Spleen (tissue), 7 donors: ENCODE data around the gene RBM39.

Experiments used
- CTCF ChIP-seq, 11 experiments: fragments of 200-600 bp in 7 of 11; fragments of 450-650 bp in 4 of 11; sonication (generic) in 4 of 11; IDR thresholded peaks in 8 of 11; conservative IDR thresholded peaks in 3 of 11; 1 replicate in 7 of 11; 2 replicates in 4 of 11; pipeline versions ENCODE4 v1.4.0 to v1.8.0; 2016 to 2021; ENCODE audit warnings: antibody characterized with exemption in 11 of 11, inconsistent platforms in 4 of 11, mild to moderate bottlenecking in 1 of 11
- POLR2A ChIP-seq, 3 donors: fragments of 450-650 bp; IDR thresholded peaks; one replicate each; pipeline ENCODE4 v1.5.1; 2017; ENCODE audit warnings: antibody characterized with exemption in 3 of 3, mild to moderate bottlenecking in 1 of 3
- donor health status: DM: no; HTN: no; CAD: no; lungs with moderate emphysema.
- donor health status: DM: no; HTN: no; CAD: no.
- donor health status: DM: no; HTN: no; CAD: no.

GRCh38 chr20:35660122-35660937 lies 81.7 kb downstream of the RBM39 start:
- TF ChIP-seq POLR2A (IDR thresholded peaks at IDR 0.05): no peak
- no peak for TF ChIP-seq CTCF (IDR thresholded peaks at IDR 0.05 in 8 of 11, conservative IDR thresholded peaks at IDR 0.05 in 3 of 11)
